ENCODE data around the gene GAB2.

- TF ChIP-seq CTCF (IDR thresholded peaks at IDR 0.05) (no peak), POLR2AphosphoS5 (IDR thresholded peaks at IDR 0.05; ENCODE audit: low read depth, low read length) (no peak), TCF7L2 (IDR thresholded peaks at IDR 0.05; ENCODE audit: low read depth, low read length) (no peak), SIN3A (IDR thresholded peaks at IDR 0.05; ENCODE audit: borderline replicate concordance, insufficient read depth, low read depth, low read length) (no peak)
These were observed 226.6 kb downstream of the GAB2 start for GRCh38 chr11:78190871-78191538.
